Aorta (tissue), 5 donors: ENCODE data around the gene NLK. TPM values are rescaled to one million over a fixed set of nuclear protein-coding genes. Genes with fewer than 3 reads are reported as not detected.

ENCODE experiments used
- ATAC-seq: fragments of 200-7000 bp; cut with Tn5 transposase; one replicate; pipeline ENCODE4 v1.9.1; 2022; ENCODE audit warnings: moderate library complexity; ENCODE audit not compliant: low FRiP score
- DNase-seq, 2 donors: peaks; one replicate each; pipeline ENCODE4 v3.0.0-alpha.2; 2020
- H3K27ac ChIP-seq, 2 donors: one replicate each; pipeline ENCODE4 v1.5.1; 2013; ENCODE audit warnings: low read length in 2 of 2, mild to moderate bottlenecking in 2 of 2, moderate library complexity in 2 of 2, control low read depth in 1 of 2, inconsistent platforms in 1 of 2, low read depth in 1 of 2
- H3K27me3 ChIP-seq, 2 donors: one replicate each; pipeline ENCODE4 v1.6.1; 2013; ENCODE audit warnings: control low read depth in 1 of 2, low read length in 1 of 2, mild to moderate bottlenecking in 1 of 2, moderate library complexity in 1 of 2; ENCODE audit not compliant: insufficient read depth in 2 of 2, control insufficient read depth in 1 of 2
- H3K36me3 ChIP-seq, 2 donors: one replicate each; pipeline ENCODE4 v1.6.1; 2013; ENCODE audit warnings: control low read depth in 1 of 2, low read length in 1 of 2, mild to moderate bottlenecking in 1 of 2; ENCODE audit not compliant: insufficient read depth in 2 of 2, control insufficient read depth in 1 of 2
- H3K4me1 ChIP-seq, 2 donors: one replicate each; pipeline ENCODE4 v1.6.1; 2013; ENCODE audit warnings: low read length in 2 of 2, control low read depth in 1 of 2, mild to moderate bottlenecking in 1 of 2, moderate library complexity in 1 of 2; ENCODE audit not compliant: insufficient read depth in 2 of 2, control insufficient read depth in 1 of 2
- H3K4me3 ChIP-seq, 2 donors: one replicate each; pipeline ENCODE4 v1.5.1; 2013; ENCODE audit warnings: low read length in 2 of 2, control low read depth in 1 of 2, mild to moderate bottlenecking in 1 of 2
- H3K9me3 ChIP-seq: one replicate; pipeline ENCODE4 v1.6.1; 2013; ENCODE audit warnings: mild to moderate bottlenecking, low read length; ENCODE audit not compliant: control insufficient read depth
- WGBS, 2 donors: extraction: QIAGEN DNeasy Blood & Tissue Kit; methylation state at CpG; one replicate each; pipeline ENCODE4 v1.1.7; 2013; 5-methylcytosine and 5-hydroxymethylcytosine counted together
- intact Hi-C, 2 donors: fragments of 100-400 bp; cut with DNase I; formaldehyde crosslinking; loops; one replicate each; pipeline versions ENCODE4 v1.14.2 to v1.15.0; 2022
- polyA plus RNA-seq, 2 donors: library from polyadenylated mRNA; stranded (reverse); fragments of 200-250 nt; gene quantifications; one replicate each; pipeline ENCODE4 v1.2.3, GENCODE V29; 2013
- total RNA-seq, 2 donors: library from RNA; stranded (reverse); fragmentation: NEBNext Ultra II Directional; extraction: Animal tissue kit (Norgen Biotek cat#: 25700); gene quantifications; one replicate each; pipeline ENCODE4 v1.2.1, GENCODE V29; 2021
- donor health status: healthy with polysubstance abuse.
- donor health status: Bipolar disorder and iron deficiency.
- donor health status: DM: no; HTN: no; CAD: no.
- donor health status: DM: no; HTN: no; CAD: no.
- donor health status: DM: yes; HTN: yes; CAD: no.

Gene NLK
- total and polyA plus RNA-seq, 4 donors: 5.5 to 17.2 (median 14.0) TPM

DNA sequence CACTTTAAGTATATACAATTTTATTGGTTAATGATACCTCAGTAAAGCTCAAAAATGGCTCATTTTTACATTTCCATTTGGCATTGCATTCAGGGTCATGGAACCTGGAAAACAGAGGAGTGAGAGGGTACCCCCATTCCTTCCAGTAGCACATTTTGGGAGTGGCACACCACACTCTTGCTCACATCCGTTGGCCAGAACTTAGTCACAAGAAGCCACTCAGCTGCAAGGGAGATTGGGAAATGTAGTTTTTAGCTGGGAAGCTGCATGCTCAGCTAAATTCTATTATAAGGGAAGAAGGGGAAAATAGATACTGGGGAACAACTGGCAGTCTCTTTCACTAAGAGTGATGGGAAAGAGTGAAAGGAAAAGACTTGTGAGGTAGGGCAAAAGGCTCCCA is 174.1 kb downstream of the NLK start:
- 1 to 4% methylated on average over 1 of the region's 1 CpG for WGBS, 2 donors
- DNase-seq (no peak), ATAC-seq (no peak)
- peaks cover 3% of the 10 kb centered on the region for H3K9me3 ChIP-seq
- no peaks in the 10 kb centered on the region for H3K4me1 ChIP-seq
- intact Hi-C loops: no loop called here
- no peaks in the 10 kb centered on the region for H3K36me3 ChIP-seq
- no peak overlapping the region for H3K27ac ChIP-seq
- H3K4me3 ChIP-seq: no peak overlapping the region
- no peaks in the 10 kb centered on the region for H3K27me3 ChIP-seq

DNA sequence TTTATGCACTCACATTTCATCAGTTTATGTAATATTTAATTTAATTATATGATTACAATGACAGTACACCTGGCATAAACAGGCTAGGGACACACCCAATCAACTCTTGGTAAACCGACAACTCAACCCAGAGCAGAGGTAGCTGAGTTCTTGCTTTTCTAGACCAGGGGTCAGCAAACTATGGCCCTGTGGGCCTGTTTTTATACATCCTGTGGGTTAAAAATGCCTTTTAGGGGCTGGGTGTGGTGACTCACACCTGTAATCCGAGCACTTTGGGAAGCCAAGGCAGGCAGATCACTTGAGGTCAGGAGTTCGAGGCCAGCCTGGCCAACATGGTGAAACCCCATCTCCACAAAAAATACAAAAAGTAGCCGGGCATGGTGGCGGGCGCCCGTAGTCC is 177.3 kb downstream of the NLK start:
- no peaks in the 10 kb centered on the region for H3K36me3 ChIP-seq
- no peak overlapping the region for H3K27ac ChIP-seq
- no peaks in the 10 kb centered on the region for H3K9me3 ChIP-seq
- 91 to 93% methylated on average over 7 of the region's 7 CpGs for WGBS, 2 donors
- intact Hi-C loops: no loop called here
- DNase-seq (peak in 1 of 2 donors; percentile 47), ATAC-seq (no peak)
- H3K4me1 ChIP-seq: no peaks in the 10 kb centered on the region
- H3K4me3 ChIP-seq: no peak overlapping the region
- no peaks in the 10 kb centered on the region for H3K27me3 ChIP-seq

DNA sequence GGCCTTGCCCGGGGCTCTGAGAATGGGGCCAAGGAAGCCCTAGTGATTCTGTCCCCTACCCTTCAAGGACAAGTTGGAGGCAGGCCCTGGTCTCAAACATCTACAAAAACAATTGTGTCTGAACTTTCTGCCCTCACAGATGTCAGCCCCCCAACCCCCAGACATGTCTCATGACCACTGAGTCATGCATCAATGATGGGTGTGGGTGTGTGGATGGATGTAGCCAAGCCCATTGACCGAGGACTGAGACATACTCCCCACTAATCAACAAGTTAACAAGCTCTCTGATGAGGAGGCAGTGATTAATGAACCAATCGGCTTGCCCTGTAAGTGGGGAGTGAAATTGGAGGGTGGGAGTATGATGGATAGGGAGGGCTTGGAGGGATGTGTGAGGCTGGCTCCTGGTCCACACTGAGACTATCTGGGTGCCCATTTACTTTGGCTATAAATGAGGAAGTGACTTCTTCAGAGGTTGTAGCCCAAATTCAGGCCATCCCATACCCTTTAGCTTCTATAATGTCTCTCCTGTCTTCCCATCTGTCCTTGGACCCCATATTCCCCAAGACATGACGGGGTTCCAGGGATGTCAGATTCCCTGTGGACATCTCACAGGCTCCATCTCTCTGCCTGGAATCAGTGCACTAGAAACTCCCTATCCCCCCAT is 179.4 kb downstream of the NLK start:
- ATAC-seq: peak; percentile 7
- DNase-seq: no peak
- Histone ChIP-seq H3K9me3 (no peaks in the 10 kb centered on the region), H3K4me1 (no peaks in the 10 kb centered on the region), H3K4me3 (no peak overlapping the region), H3K27ac (no peak overlapping the region), H3K27me3 (no peaks in the 10 kb centered on the region), H3K36me3 (no peaks in the 10 kb centered on the region)
- WGBS, 2 donors: 78 to 86% methylated on average over 4 of the region's 4 CpGs
- intact Hi-C loops: no loop called here

DNA sequence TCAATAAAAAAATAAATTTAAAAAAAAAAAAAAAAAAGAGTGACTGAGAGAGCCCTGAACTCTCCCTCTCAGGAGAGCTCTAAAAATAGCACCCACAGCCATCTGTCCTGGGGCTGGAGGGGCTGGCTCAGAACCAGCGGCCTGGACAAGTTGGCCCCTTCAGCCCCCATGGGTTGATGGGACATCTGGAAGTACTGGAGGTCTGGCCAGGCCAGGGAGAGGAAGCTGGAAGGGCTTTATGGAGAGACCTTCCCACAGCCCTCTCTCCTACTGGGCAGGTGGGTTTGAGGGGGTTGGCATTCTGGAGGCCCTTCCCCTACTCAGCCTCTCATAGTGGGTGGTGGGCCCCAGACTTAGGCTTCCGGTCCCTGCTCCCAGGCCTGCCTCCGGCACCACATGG is 182.8 kb downstream of the NLK start:
- Histone ChIP-seq H3K9me3 (no peaks in the 10 kb centered on the region), H3K36me3 (no peaks in the 10 kb centered on the region), H3K27ac (no peak overlapping the region), H3K4me3 (no peak overlapping the region), H3K4me1 (no peaks in the 10 kb centered on the region), H3K27me3 (no peaks in the 10 kb centered on the region)
- 72 to 73% methylated on average over 3 of the region's 3 CpGs for WGBS, 2 donors
- ATAC-seq: no peak
- DNase-seq: peak in 1 of 2 donors; percentile 51
- intact Hi-C loops: no loop called here

DNA sequence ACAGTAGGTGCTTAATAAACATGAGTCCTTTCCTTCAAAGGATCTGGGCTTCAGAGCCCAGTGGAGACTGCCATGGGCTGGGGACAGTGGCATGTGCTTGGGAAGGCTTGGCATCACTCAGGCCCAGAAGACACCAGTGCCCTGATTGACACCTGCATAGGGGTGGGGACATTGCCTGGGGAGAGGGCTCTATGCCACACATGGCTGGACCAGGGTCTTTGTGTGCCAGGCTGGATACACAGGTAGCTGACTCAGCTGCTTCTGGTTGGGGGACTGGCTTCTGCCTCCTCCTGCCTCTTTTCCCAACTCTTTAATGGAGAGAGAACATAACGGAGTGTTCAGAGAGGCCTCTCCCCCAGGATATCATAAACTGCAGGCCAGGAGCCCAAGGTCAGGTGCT is 183.4 kb downstream of the NLK start:
- intact Hi-C loops: no loop called here

DNA sequence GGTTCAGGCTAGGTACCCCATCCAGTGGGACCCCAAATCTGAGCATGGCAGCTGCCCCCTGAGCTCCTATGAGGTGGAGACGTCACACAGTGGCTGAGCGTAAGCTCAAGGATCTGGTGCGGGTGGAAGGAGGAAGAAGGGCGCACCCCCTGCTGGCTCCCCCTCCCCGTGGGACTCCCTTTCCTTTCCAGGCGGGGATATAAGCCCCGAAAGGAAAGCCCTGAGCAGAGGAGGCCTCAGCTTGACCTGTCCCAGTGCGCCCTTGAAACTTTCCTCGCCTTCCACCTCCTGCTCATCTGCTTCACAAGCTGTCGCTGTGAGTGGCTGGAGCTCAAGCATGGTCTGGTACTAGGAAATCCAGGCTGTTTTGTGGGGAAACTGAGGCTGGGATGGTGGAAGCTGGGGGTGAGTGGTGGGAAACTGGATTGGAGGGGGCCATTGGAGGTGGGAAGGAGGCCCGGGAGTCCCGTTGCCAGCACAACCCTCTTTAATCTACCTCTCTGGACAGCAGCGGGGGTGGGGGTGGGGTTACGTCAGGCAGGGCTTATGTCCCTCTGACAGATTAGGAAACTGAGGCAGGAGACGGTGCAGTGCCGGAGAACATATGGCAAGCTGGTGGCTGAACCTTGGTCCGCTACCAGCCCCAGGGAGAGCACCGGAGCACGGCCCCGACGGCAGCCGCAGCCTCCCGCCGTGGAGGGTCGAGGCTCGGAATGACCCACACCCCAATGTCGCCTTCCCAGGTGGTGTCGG is 184.3 kb downstream of the NLK start:
- H3K27me3 ChIP-seq: no peaks in the 10 kb centered on the region
- WGBS, 2 donors: 66% methylated on average over 28 of the region's 28 CpGs
- intact Hi-C loops: no loop called here
- H3K9me3 ChIP-seq: no peaks in the 10 kb centered on the region
- DNase-seq (peak in 1 of 2 donors; percentile 58), ATAC-seq (no peak)
- no peaks in the 10 kb centered on the region for H3K4me1 ChIP-seq
- H3K36me3 ChIP-seq: no peaks in the 10 kb centered on the region
- no peak overlapping the region for H3K4me3 ChIP-seq
- H3K27ac ChIP-seq: no peak overlapping the region

More for the DNA sequence above, 183.4 kb downstream of the NLK start:
- Histone ChIP-seq H3K27ac (no peak overlapping the region), H3K9me3 (no peaks in the 10 kb centered on the region), H3K27me3 (no peaks in the 10 kb centered on the region), H3K4me3 (no peak overlapping the region), H3K4me1 (no peaks in the 10 kb centered on the region), H3K36me3 (no peaks in the 10 kb centered on the region)
- 80% methylated on average over 1 of the region's 1 CpG; no CpG with 5 or more reads in 1 of the 2 donors for WGBS, 2 donors
- DNase-seq: no peak
- ATAC-seq: no peak

DNA sequence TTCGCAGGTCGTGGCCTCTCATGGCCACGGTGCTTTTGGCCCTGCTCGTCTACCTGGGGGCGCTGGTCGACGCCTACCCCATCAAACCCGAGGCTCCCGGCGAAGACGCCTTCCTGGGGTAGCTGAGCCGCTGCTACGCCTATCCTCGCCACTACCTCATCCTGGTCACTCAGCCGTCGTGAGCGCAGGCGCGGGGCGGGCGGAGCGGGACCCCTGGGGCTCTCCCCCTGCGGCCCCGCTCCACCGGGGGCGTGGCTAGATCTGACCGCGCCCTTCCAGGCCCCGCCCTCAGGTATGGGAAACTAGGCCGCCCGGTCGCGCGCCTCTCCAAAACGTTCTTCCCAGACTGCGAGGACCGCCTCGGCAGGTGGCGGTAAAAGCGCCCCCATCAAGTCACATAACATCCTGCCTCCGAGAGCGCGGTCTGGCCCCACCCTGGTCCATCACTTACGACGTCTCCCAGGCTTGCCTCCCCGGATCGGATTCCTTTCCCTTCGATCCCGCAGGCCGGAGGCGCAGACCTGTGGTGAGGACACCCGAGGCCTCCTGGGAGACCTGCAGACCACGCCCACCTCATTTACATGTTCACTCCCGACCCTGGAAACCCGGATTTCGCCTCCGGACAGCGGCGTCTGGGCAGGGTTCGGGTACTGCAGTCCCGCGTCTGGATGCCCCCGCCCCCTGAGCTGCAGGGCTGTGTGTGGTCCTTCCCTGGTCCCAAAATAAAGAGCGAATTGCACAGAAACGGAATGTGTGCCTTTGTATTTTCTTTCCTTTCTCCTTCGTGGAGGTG is 185.0 kb downstream of the NLK start:
- DNase-seq: peak in 1 of 2 donors; percentile 73
- no peaks in the 10 kb centered on the region for H3K27me3 ChIP-seq
- H3K27ac ChIP-seq: no peak overlapping the region
- intact Hi-C loops: no loop called here
- no peaks in the 10 kb centered on the region for H3K4me1 ChIP-seq
- 1 to 3% methylated on average over 64 to 66 of the region's 66 CpGs for WGBS, 2 donors
- no peak overlapping the region for H3K4me3 ChIP-seq
- H3K9me3 ChIP-seq: no peaks in the 10 kb centered on the region
- no peaks in the 10 kb centered on the region for H3K36me3 ChIP-seq
- ATAC-seq: peak; percentile 48

DNA sequence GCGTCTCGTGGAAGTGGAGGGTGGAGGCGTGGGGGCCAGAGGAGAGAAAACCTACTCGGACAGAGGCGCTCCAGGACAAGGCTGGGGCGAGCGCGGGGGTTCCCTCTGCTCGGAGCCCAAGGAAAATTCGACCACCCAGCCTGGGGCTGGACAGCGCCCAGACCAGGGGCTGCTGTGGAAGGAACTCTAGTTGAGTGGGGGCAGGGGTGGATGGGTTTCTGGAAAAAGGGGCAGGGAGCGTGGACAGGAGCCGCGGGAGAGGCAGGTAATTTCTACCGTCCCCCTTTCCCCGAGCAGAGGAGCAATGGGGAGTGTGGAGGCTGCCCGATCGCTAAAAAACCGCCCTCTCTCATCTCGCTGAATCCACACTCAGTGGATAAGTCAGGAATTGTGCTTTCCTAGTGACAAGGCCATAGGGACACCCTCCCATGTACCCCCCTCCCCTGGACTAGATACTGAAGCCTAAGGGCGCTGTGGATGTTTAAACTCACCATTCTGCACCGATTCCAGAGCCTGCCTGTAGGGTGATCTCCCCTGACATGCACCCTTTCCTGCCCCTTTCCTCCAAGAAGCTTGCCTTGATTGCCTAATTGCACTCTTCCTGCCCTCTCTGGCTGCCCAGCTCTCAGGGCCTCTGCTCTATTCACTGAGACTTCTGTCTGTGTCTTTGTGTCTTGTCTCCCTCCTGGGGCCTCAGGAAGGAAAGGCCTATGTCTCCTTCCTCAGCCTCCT is 185.8 kb downstream of the NLK start:
- peak in 1 of 2 donors; percentile 51 for DNase-seq

More for the DNA sequence above, 185.8 kb downstream of the NLK start:
- Histone ChIP-seq H3K36me3 (no peaks in the 10 kb centered on the region), H3K9me3 (no peaks in the 10 kb centered on the region), H3K27me3 (no peaks in the 10 kb centered on the region), H3K27ac (no peak overlapping the region), H3K4me3 (no peak overlapping the region), H3K4me1 (no peaks in the 10 kb centered on the region)
- intact Hi-C loops: no loop called here
- no peak for ATAC-seq
- 6 to 8% methylated on average over 22 of the region's 22 CpGs for WGBS, 2 donors
